H1 (cell line): Measurements from ENCODE around the gene MSI2. TPM values are rescaled to one million over a fixed set of nuclear protein-coding genes. Genes with fewer than 3 reads are reported as not detected.

Source experiments
- SIN3A ChIP-seq, 2 experiments: IDR thresholded peaks in 1 of 2; conservative IDR thresholded peaks in 1 of 2; 2 replicates each; pipeline ENCODE4 v1.6.1; 2011 to 2012; ENCODE audit warnings: low read length in 2 of 2, improper control_type of control experiment in 1 of 2, low read depth in 1 of 2, mild to moderate bottlenecking in 1 of 2
- SIRT6 ChIP-seq: IDR thresholded peaks from one replicate; pipeline ENCODE4 v1.7.1; 2012; ENCODE audit warnings: low read length, inconsistent platforms
- polyA plus RNA-seq, 7 experiments: library from polyadenylated mRNA; depleted of rRNA in 3 of 7; stranded (reverse) in 5 of 7; unstranded in 2 of 7; fragments of >200 nt in 5 of 7; fragments of 200-250 nt in 2 of 7; gene quantifications; 1 replicate in 5 of 7; 2 replicates in 1 of 7; 4 replicates in 1 of 7; pipeline versions ENCODE4 v1.2.1 to v1.2.3, GENCODE V29; 2011 to 2013; ENCODE audit warnings: missing spikeins in 2 of 7, mixed read lengths in 2 of 7
- total RNA-seq: library from RNA; stranded (reverse); fragmentation: NEBNext Ultra II Directional; extraction: Animal tissue kit (Norgen Biotek cat#: 25700); gene quantifications from 2 replicates; pipeline ENCODE4 v1.2.1, GENCODE V29; 2021

The MSI2 gene
- total and polyA plus RNA-seq, 2 of the 8 experiments (the other 6 are each of a cell fraction or from before 2014, with no cell fraction given): 36.7 to 80.6 TPM

- TF ChIP-seq SIN3A (conservative IDR thresholded peaks at IDR 0.05 in 1 of 2, IDR thresholded peaks at IDR 0.05 in 1 of 2; ENCODE audit: low read depth in 1 of 2, low read length in 2 of 2) (no peak), SIRT6 (no peak)
These were observed 215.6 kb downstream of the MSI2 start (continued) for GRCh38 chr17:57471868-57472368.
